GM23338 (cell line): Measurements from ENCODE around the gene SPATC1L. TPM values are rescaled to one million over a fixed set of nuclear protein-coding genes. Genes with fewer than 3 reads are reported as not detected.

Experiments
- ATAC-seq: fragments of 200-7000 bp; cut with Tn5 transposase; 3 replicates; pipeline ENCODE4 v1.9.1; 2020
- DNase-seq: peaks from one replicate; pipeline ENCODE4 v3.0.0-alpha.2; 2015; ENCODE audit warnings: low spot score
- H2AFZ ChIP-seq: fragments of 200-600 bp; sonication (generic); 2 replicates; pipeline ENCODE4 v1.8.0; 2016; ENCODE audit warnings: antibody characterized with exemption, mild to moderate bottlenecking, moderate library complexity
- H3F3A ChIP-seq: fragments of 200-600 bp; sonication (generic); replicated peaks from 2 replicates; pipeline ENCODE4 v1.8.0; 2017; ENCODE audit warnings: antibody characterized with exemption, mixed run types, low read depth
- H3K27ac ChIP-seq: fragments of 200-600 bp; sonication (generic); 2 replicates; pipeline ENCODE4 v1.6.1; 2016; ENCODE audit warnings: low read depth
- H3K27me3 ChIP-seq: fragments of 200-600 bp; sonication (generic); 2 replicates; pipeline ENCODE4 v1.8.0; 2016; ENCODE audit warnings: mild to moderate bottlenecking, mixed run types, moderate library complexity; ENCODE audit not compliant: insufficient read depth
- H3K36me3 ChIP-seq: fragments of 200-600 bp; sonication (generic); 2 replicates; pipeline ENCODE4 v1.8.0; 2016; ENCODE audit warnings: mild to moderate bottlenecking; ENCODE audit not compliant: insufficient read depth
- H3K4me1 ChIP-seq: fragments of 200-600 bp; sonication (generic); 2 replicates; pipeline ENCODE4 v1.8.0; 2016; ENCODE audit warnings: mild to moderate bottlenecking, moderate library complexity; ENCODE audit not compliant: insufficient read depth
- H3K4me2 ChIP-seq: fragments of 200-600 bp; sonication (generic); 2 replicates; pipeline ENCODE4 v1.7.1; 2017; ENCODE audit warnings: mixed run types
- H3K4me3 ChIP-seq: fragments of 200-600 bp; sonication (generic); 2 replicates; pipeline ENCODE4 v1.6.1; 2016; ENCODE audit warnings: mixed run types
- H3K79me2 ChIP-seq: fragments of 200-600 bp; sonication (generic); replicated peaks from 2 replicates; pipeline ENCODE4 v1.8.0; 2017; ENCODE audit warnings: mild to moderate bottlenecking; ENCODE audit not compliant: insufficient read depth
- H3K9me2 ChIP-seq: fragments of 200-600 bp; sonication (generic); 2 replicates; pipeline ENCODE4 v1.8.0; 2017; ENCODE audit not compliant: insufficient read depth
- H4K20me1 ChIP-seq: fragments of 200-600 bp; sonication (generic); replicated peaks from 2 replicates; pipeline ENCODE4 v1.8.0; 2017; ENCODE audit warnings: mild to moderate bottlenecking; ENCODE audit not compliant: insufficient read depth
- H3K27ac Mint-ChIP-seq: 2 replicates; pipeline ENCODE4 v1.8.0; 2020; ENCODE audit warnings: inconsistent platforms, mild to moderate bottlenecking, moderate library complexity, mixed read lengths
- H3K27me3 Mint-ChIP-seq: 3 replicates; pipeline ENCODE4 v1.8.0; 2022; ENCODE audit warnings: low read depth, mild to moderate bottlenecking, moderate library complexity, mixed read lengths, inconsistent platforms; ENCODE audit not compliant: insufficient read depth, poor library complexity
- H3K36me3 Mint-ChIP-seq: 3 replicates; pipeline ENCODE4 v1.8.0; 2021; ENCODE audit warnings: low read depth, mild to moderate bottlenecking, inconsistent platforms, moderate library complexity, mixed read lengths
- H3K4me1 Mint-ChIP-seq: 3 replicates; pipeline ENCODE4 v1.8.0; 2020; ENCODE audit warnings: mild to moderate bottlenecking, inconsistent platforms, mixed read lengths
- H3K4me3 Mint-ChIP-seq: 3 replicates; pipeline ENCODE4 v1.8.0; 2021; ENCODE audit warnings: moderate library complexity, mild to moderate bottlenecking, inconsistent platforms, mixed read lengths
- H3K9me3 Mint-ChIP-seq: 3 replicates; pipeline ENCODE4 v1.8.0; 2020; ENCODE audit warnings: moderate library complexity, mild to moderate bottlenecking, inconsistent platforms, mixed read lengths
- JUNB ChIP-seq: IDR thresholded peaks from one replicate; pipeline ENCODE4 v1.6.1; 2016; ENCODE audit warnings: antibody characterized with exemption; ENCODE audit not compliant: unreplicated experiment
- NANOG ChIP-seq: IDR thresholded peaks from 2 replicates; pipeline ENCODE4 v1.6.1; 2016; ENCODE audit warnings: antibody characterized with exemption, borderline replicate concordance
- POLR2AphosphoS5 ChIP-seq: IDR thresholded peaks from 2 replicates; pipeline ENCODE4 v1.6.1; 2016; ENCODE audit warnings: antibody characterized with exemption, low read depth
- STAT1 ChIP-seq: IDR thresholded peaks from one replicate; pipeline ENCODE4 v1.6.1; 2016; ENCODE audit warnings: antibody characterized with exemption; ENCODE audit not compliant: unreplicated experiment
- ZNF114 ChIP-seq: fragments of 250-450 bp; sonication (Bioruptor Pico); IDR thresholded peaks from 2 replicates; pipeline ENCODE4 v1.5.0; 2020; ENCODE audit warnings: mild to moderate bottlenecking, moderate library complexity
- ZNF331 ChIP-seq: fragments of 250-450 bp; sonication (Bioruptor Pico); IDR thresholded peaks from 2 replicates; pipeline ENCODE4 v1.5.0; 2020; ENCODE audit warnings: low read depth, mild to moderate bottlenecking, moderate library complexity
- polyA plus RNA-seq: library from polyadenylated mRNA; unstranded; fragments of >200 nt; fragmentation: Nextera tagmentation; extraction: Ambion mirVana; gene quantifications from 2 replicates; pipeline ENCODE4 v1.2.1, GENCODE V29; 2016
- total RNA-seq: library from RNA; depleted of rRNA; stranded (reverse); fragments of >200 nt; shearing (Covaris generic); gene quantifications from 2 replicates; pipeline ENCODE4 v1.2.3, GENCODE V29; 2014

The SPATC1L gene
- total and polyA plus RNA-seq, 2 experiments from 2014 or later, result 37.6 to 70.2 TPM

GRCh38 chr21:46216132-46216747, 32.0 kb upstream of the SPATC1L start:
- TF ChIP-seq ZNF331, result no peak
- TF ChIP-seq STAT1, result no peak
- TF ChIP-seq POLR2AphosphoS5, result no peak
- TF ChIP-seq JUNB, result no peak
- H3K4me1 ChIP-seq, result no peaks in the 10 kb centered on the region
- no peaks in the 10 kb centered on the region for H3K9me3 Mint-ChIP-seq
- H2AFZ ChIP-seq, result no peak overlapping the region
- H3F3A ChIP-seq, result no peaks in the 10 kb centered on the region
- H3K4me1 Mint-ChIP-seq, result peaks cover 5% of the 10 kb centered on the region; the same call in 1 of the 3 replicates
- H3K36me3 Mint-ChIP-seq, result peaks cover 18% of the 10 kb centered on the region
- no peak overlapping the region for H3K4me3 Mint-ChIP-seq
- peaks cover 9% of the 10 kb centered on the region for H4K20me1 ChIP-seq
- H3K36me3 ChIP-seq, result peaks cover 5% of the 10 kb centered on the region; the same call in 1 of the 2 replicates
- DNase-seq, result no peak
- no peak overlapping the region for H3K4me3 ChIP-seq
- H3K9me2 ChIP-seq, result no peaks in the 10 kb centered on the region
- H3K4me2 ChIP-seq, result no peak overlapping the region
- no peak overlapping the region for H3K27ac ChIP-seq
- H3K27me3 Mint-ChIP-seq, result peaks cover 8% of the 10 kb centered on the region
- H3K27me3 ChIP-seq, result no peaks in the 10 kb centered on the region
- no peak overlapping the region for H3K27ac Mint-ChIP-seq
- peaks cover 44% of the 10 kb centered on the region for H3K79me2 ChIP-seq
- ATAC-seq, result no peak

GRCh38 chr21:46215436-46216131, 31.3 kb upstream of the SPATC1L start:
- Histone ChIP-seq H4K20me1 (peaks cover 9% of the 10 kb centered on the region), H3K9me2 (no peaks in the 10 kb centered on the region), H3K79me2 (peaks cover 42% of the 10 kb centered on the region), H3K27me3 (no peaks in the 10 kb centered on the region), H3K4me2 (no peak overlapping the region), H3K4me1 (no peaks in the 10 kb centered on the region), H3K27ac (no peak overlapping the region), H3K36me3 (0 out of 2 replicates have a peak, but pooled peaks cover 4% of the 10 kb centered on the region), H2AFZ (no peak overlapping the region), H3K4me3 (no peak overlapping the region), H3F3A (no peaks in the 10 kb centered on the region)
- TF ChIP-seq NANOG (no peak), ZNF114 (CRISPR knock-in tag) (no peak), STAT1 (no peak), ZNF331 (no peak)
- Mint-ChIP-seq H3K36me3 (peaks cover 13% of the 10 kb centered on the region), H3K27me3 (peaks cover 8% of the 10 kb centered on the region), H3K4me1 (peaks cover 5% of the 10 kb centered on the region; the same call in 1 of the 3 replicates), H3K9me3 (no peaks in the 10 kb centered on the region), H3K4me3 (no peak overlapping the region), H3K27ac (no peak overlapping the region)
- no peak for DNase-seq
- ATAC-seq, result no peak

GRCh38 chr21:46214478-46215340, 30.4 kb upstream of the SPATC1L start:
- peaks cover 9% of the 10 kb centered on the region for H4K20me1 ChIP-seq
- H3K4me1 ChIP-seq, result no peaks in the 10 kb centered on the region
- Mint-ChIP-seq H3K27ac (no peak overlapping the region), H3K4me1 (no peaks in the 10 kb centered on the region; the same call in 1 of the 3 replicates), H3K4me3 (no peak overlapping the region), H3K27me3 (peaks cover 9% of the 10 kb centered on the region), H3K9me3 (no peaks in the 10 kb centered on the region), H3K36me3 (peaks cover 9% of the 10 kb centered on the region)
- H3K4me3 ChIP-seq, result no peak overlapping the region
- H3K36me3 ChIP-seq, result peaks cover 4% of the 10 kb centered on the region; the same call in 1 of the 2 replicates
- H3F3A ChIP-seq, result no peaks in the 10 kb centered on the region
- H3K79me2 ChIP-seq, result peaks cover 34% of the 10 kb centered on the region
- no peak for DNase-seq
- no peak overlapping the region for H2AFZ ChIP-seq
- no peaks in the 10 kb centered on the region for H3K9me2 ChIP-seq
- no peak overlapping the region for H3K27ac ChIP-seq
- no peak for TF ChIP-seq POLR2AphosphoS5
- no peak for ATAC-seq
- no peak overlapping the region for H3K4me2 ChIP-seq
- H3K27me3 ChIP-seq, result no peaks in the 10 kb centered on the region
